Neural cell (in vitro differentiated cells): ENCODE data around the gene AP1M2.

ENCODE experiments used
- CTCF ChIP-seq: fragments of 450-650 bp; IDR thresholded peaks from 2 replicates; pipeline ENCODE4 v1.5.1; 2014; ENCODE audit warnings: antibody characterized with exemption, mild to moderate bottlenecking, moderate library complexity; ENCODE audit not compliant: poor library complexity, severe bottlenecking
- EP300 ChIP-seq: fragments of 450-650 bp; conservative IDR thresholded peaks from 2 replicates; pipeline ENCODE4 v1.6.1; 2014; ENCODE audit warnings: antibody characterized with exemption, mild to moderate bottlenecking, moderate library complexity; ENCODE audit not compliant: poor library complexity, severe bottlenecking
- EZH2 ChIP-seq: fragments of 200-600, 300-800 bp; shearing (Covaris generic), sonication (generic); IDR thresholded peaks from 2 replicates; pipeline ENCODE4 v1.6.1; 2014; ENCODE audit warnings: antibody characterized with exemption, low read length, borderline replicate concordance, mild to moderate bottlenecking; ENCODE audit not compliant: insufficient read depth, poor library complexity, severe bottlenecking
- MXI1 ChIP-seq: fragments of 450-650 bp; conservative IDR thresholded peaks from 2 replicates; pipeline ENCODE4 v1.6.1; 2014; ENCODE audit warnings: antibody characterized with exemption, mild to moderate bottlenecking; ENCODE audit not compliant: poor library complexity, severe bottlenecking
- POLR2AphosphoS5 ChIP-seq: IDR thresholded peaks from 2 replicates; pipeline ENCODE4 v1.6.1; 2012
- RAD21 ChIP-seq: fragments of 450-650 bp; conservative IDR thresholded peaks from 2 replicates; pipeline ENCODE4 v1.6.1; 2014; ENCODE audit warnings: antibody characterized with exemption, mild to moderate bottlenecking, moderate library complexity
- REST ChIP-seq: IDR thresholded peaks from 2 replicates; pipeline ENCODE4 v1.6.1; 2012; ENCODE audit warnings: borderline replicate concordance
- SMC3 ChIP-seq: fragments of 450-650 bp; conservative IDR thresholded peaks from 2 replicates; pipeline ENCODE4 v1.6.1; 2014; ENCODE audit warnings: antibody characterized with exemption, mild to moderate bottlenecking, moderate library complexity; ENCODE audit not compliant: poor library complexity
- TAF1 ChIP-seq: IDR thresholded peaks from 2 replicates; pipeline ENCODE4 v1.6.1; 2012; ENCODE audit warnings: low read depth

- TF ChIP-seq CTCF (no peak), RAD21 (no peak), TAF1 (no peak), EZH2 (no peak), POLR2AphosphoS5 (no peak), SMC3 (no peak), EP300 (no peak), MXI1 (no peak), REST (no peak)
These were observed 53.3 kb downstream of the AP1M2 start for GRCh38 chr19:10533646-10534386.
